Neural crest cell (in vitro differentiated cells): ENCODE results near the gene PDXK. TPM values are rescaled to one million over a fixed set of nuclear protein-coding genes. Genes with fewer than 3 reads are reported as not detected.

Experiments
- DNase-seq: peaks from one replicate; pipeline ENCODE4 v3.0.0; 2021; ENCODE audit warnings: low read depth, mixed read lengths, low spot score
- H3K27ac Mint-ChIP-seq: one replicate; pipeline ENCODE4 v1.8.0; 2021; ENCODE audit warnings: mild to moderate bottlenecking, mixed read lengths; ENCODE audit not compliant: unreplicated experiment
- H3K27me3 Mint-ChIP-seq: 2 replicates; pipeline ENCODE4 v1.8.0; 2021; ENCODE audit warnings: low read depth, mild to moderate bottlenecking, mixed read lengths
- H3K36me3 Mint-ChIP-seq: 2 replicates; pipeline ENCODE4 v1.8.0; 2021; ENCODE audit warnings: low read depth, mild to moderate bottlenecking, mixed read lengths
- H3K4me1 Mint-ChIP-seq: 2 replicates; pipeline ENCODE4 v1.8.0; 2021; ENCODE audit warnings: mixed read lengths
- H3K4me3 Mint-ChIP-seq: one replicate; pipeline ENCODE4 v1.8.0; 2021; ENCODE audit warnings: mild to moderate bottlenecking, mixed read lengths
- H3K9me3 Mint-ChIP-seq: 2 replicates; pipeline ENCODE4 v1.8.0; 2021; ENCODE audit warnings: mixed read lengths
- CTCF ChIP-seq: fragments of 200-600 bp; sonication (generic); conservative IDR thresholded peaks from 2 replicates; pipeline ENCODE4 v1.5.0; 2021; ENCODE audit warnings: antibody characterized with exemption, mild to moderate bottlenecking
- total RNA-seq: library from RNA; stranded (reverse); gene quantifications from 2 replicates; pipeline ENCODE4 v1.2.1, GENCODE V29; 2021

Gene PDXK
- total RNA-seq, 1 donor from 2014 or later, result 67.3 TPM

GRCh38 chr21:43735236-43736091 lies 16.5 kb downstream of the PDXK start:
- no peak for TF ChIP-seq CTCF
- Mint-ChIP-seq H3K27me3 (no peaks in the 10 kb centered on the region), H3K4me1 (peaks cover 16% of the 10 kb centered on the region), H3K36me3 (no peaks in the 10 kb centered on the region), H3K9me3 (no peaks in the 10 kb centered on the region), H3K27ac (no peak overlapping the region), H3K4me3 (no peak overlapping the region)
- no peak for DNase-seq

- Mint-ChIP-seq H3K4me3 (no peak overlapping the region), H3K27me3 (no peaks in the 10 kb centered on the region), H3K9me3 (no peaks in the 10 kb centered on the region), H3K36me3 (no peaks in the 10 kb centered on the region), H3K27ac (peak overlapping the region; percentile 12), H3K4me1 (peaks cover 20% of the 10 kb centered on the region)
- no peak for TF ChIP-seq CTCF
- DNase-seq, result no peak
These were observed 17.4 kb downstream of the PDXK start for GRCh38 chr21:43736224-43736883.

- no peak for DNase-seq
- Mint-ChIP-seq H3K27me3 (no peaks in the 10 kb centered on the region), H3K27ac (peak overlapping the region; percentile 43), H3K4me3 (no peak overlapping the region), H3K4me1 (peaks cover 20% of the 10 kb centered on the region), H3K36me3 (no peaks in the 10 kb centered on the region), H3K9me3 (no peaks in the 10 kb centered on the region)
- no peak for TF ChIP-seq CTCF
These were observed 18.4 kb downstream of the PDXK start for GRCh38 chr21:43737158-43737950.

- no peak for TF ChIP-seq CTCF
- H3K4me3 Mint-ChIP-seq, result no peak overlapping the region
- peaks cover 1% of the 10 kb centered on the region for H3K36me3 Mint-ChIP-seq
- H3K27me3 Mint-ChIP-seq, result no peaks in the 10 kb centered on the region
- peaks cover 10% of the 10 kb centered on the region for H3K4me1 Mint-ChIP-seq
- no peak for DNase-seq
- H3K9me3 Mint-ChIP-seq, result no peaks in the 10 kb centered on the region
- H3K27ac Mint-ChIP-seq, result peak overlapping the region; percentile 62
These were observed 20.9 kb downstream of the PDXK start for GRCh38 chr21:43739621-43740435.
